ENCODE results near the gene IFFO2.
"Not testable (repeated sequence)": the region's sequence is repeated elsewhere in the genome, so short reads cannot be mapped to it uniquely, and the experiment has no call there.

Gene IFFO2

DNA sequence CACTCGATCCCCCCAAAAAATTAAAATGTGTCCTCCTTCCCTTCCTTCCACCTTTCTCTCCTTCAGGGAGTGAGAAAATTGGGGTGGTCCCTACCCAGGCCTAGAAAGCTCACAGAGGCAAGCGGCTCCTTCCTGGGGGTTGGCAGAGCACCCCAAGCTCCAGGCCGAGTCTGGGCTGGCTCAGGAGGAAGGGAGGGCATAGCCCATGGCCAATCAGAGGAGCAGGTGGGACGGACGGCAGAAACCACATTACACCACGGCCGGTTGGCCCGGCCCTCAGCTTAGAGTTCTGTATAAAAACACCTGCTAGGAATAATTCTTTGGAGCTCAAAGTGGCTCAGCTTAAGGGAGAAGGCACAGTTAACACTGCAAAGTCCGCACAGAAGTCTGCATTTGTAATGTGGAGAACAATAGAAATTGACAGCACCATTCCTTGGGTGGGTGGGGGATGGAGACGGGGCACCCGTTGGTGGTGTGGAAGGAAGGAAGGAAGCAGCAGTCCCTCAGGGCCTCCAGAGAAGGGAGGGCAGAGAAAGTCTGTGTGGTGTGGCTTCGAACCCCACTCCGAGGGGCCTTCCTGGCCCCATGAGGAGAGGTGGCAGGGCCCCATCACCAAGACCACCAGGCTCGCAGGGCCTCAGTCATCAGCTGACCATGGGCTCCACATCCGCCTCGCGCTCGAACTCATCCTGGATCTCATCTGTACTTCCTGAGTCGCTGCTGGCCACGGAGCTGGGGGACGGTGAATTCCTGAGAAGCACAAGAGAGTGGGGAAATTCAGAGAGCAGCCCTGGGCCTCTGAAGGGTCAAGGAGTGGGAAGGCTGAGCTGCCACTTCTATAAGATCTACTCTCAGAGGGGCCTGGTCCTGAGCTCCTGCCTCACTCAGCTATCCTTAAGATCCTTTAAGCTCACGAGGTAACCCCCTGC, 48.3 kb downstream of the IFFO2 start:
- no peak for DNase-seq
- in situ Hi-C loops (cut with MboI; ENCODE audit: low pct_unique_long_range_greater_than_20kb, low sequenced_read_pairs) = loop anchor here (25.0 kb wide), 1 partner anchor 179 kb away; no protein-coding TSS in a partner anchor

DNA sequence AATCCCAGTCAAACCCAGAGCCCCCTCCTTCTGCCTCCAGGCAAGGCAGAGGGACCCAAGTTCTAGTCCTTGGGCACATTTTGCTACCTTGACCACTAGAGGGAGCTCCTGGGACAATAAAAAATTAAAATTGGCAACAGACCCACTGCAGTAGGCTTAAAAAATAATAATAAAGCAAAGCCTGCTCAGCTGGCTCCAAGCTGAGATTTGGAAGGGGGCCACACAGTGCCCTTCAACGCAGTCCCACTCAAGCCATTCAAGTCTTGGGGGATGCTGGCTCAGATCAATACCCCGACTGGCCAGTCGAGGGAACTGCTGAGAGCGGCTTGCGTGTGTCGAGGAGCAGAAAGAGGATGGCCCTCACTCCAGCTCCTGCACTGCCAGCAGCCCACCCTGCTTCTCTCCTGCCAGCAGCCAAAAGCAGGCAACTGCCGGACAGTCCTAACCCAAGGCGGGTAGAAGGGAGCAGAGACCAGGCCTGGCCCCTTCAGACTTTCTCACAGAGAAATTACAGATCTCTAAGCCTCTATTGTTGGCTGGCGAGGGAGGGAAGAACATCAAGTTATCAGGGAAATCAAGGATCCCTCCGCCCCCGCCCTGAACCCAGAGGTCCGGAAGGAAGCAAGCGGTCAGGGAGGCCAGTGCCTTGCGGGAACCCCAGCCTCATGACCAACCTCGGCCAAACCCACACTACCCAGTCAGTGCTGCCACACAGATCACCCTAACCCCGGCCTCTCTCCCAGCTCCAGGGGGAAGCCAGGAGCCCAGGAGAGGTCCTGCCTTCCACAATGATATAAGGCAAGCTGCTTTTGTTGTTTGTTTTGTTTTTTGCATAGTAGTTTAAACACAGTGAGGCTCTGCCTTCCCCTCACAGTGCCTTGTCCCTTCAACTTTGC, 49.2 kb downstream of the IFFO2 start:
- DNase-seq = peak; percentile 80
- in situ Hi-C loops (cut with MboI; ENCODE audit: low pct_unique_long_range_greater_than_20kb, low sequenced_read_pairs) = loop anchor here (25.0 kb wide), 1 partner anchor 180 kb away; no protein-coding TSS in a partner anchor

DNA sequence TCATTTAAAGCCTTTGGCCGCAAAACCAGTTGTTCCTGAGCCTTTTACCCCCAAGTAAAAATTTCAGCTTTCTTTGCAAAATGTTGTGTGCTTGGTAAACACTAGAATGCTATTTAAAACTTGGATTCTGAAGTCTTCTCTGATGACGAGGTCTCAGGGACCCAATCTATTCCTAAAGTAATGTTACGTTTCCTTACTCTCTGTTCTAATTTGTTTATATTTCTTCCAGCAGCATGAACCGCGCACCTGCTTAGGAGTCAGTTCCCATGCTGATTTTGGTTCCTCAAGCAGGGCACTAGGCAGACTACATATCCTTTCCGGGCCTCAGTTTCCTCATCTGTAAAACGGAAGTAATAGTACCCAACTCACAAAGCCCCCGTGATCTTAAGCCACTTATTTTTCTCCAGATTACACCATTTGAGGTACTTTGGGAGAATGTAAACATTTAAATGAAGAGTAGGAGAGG, 53.2 kb downstream of the IFFO2 start:
- DNase-seq = no peak
- in situ Hi-C loops (cut with MboI; ENCODE audit: low pct_unique_long_range_greater_than_20kb, low sequenced_read_pairs) = loop anchor here (25.0 kb wide), 1 partner anchor 184 kb away; no protein-coding TSS in a partner anchor

DNA sequence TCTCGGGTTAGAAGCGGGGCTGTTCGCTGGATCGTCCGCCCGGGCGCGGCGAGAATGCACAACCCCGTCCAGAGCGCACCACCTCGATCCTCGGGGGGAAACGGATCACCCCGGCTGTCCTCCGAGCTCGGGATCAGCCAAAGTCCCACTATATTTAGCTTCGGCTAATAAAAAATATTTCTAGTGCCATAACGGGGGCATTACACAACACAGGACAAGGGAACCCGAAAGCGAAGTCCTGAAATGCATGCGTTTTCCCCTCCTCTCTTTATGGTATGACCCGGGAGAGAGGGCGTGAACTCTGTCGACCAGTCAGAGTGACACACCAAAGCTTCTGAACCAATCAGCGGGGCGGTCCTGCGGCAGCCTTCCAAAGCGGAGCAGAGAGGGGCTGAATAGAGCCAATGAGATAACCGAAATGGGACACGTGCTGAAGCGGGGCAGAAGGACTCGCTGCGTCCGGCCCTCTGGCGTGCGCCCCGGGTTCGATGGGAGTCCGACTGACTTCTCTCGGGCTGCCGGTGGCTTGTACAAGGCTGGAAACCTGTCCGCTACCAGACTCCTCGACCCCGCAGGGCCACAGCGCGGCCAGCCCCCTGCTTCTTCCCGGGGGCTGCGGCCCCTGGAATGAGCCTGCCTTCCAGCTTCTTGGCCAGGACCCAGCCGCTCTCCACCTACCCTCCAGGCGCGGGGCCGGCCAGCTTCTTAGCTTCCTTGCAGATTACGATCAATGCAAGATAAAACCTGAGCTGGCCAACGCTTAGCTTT, 53.8 kb downstream of the IFFO2 start, which contains the start of gene ALDH4A1:
ALDH4A1 (minus strand) TSS at position 33 of the 768 bp plus-strand sequence; CDS start at position 1, 32 bp downstream.
- in situ Hi-C loops (cut with MboI; ENCODE audit: low pct_unique_long_range_greater_than_20kb, low sequenced_read_pairs) = loop anchor here (25.0 kb wide), 1 partner anchor 185 kb away; no protein-coding TSS in a partner anchor
- DNase-seq = peak; percentile 96

DNA sequence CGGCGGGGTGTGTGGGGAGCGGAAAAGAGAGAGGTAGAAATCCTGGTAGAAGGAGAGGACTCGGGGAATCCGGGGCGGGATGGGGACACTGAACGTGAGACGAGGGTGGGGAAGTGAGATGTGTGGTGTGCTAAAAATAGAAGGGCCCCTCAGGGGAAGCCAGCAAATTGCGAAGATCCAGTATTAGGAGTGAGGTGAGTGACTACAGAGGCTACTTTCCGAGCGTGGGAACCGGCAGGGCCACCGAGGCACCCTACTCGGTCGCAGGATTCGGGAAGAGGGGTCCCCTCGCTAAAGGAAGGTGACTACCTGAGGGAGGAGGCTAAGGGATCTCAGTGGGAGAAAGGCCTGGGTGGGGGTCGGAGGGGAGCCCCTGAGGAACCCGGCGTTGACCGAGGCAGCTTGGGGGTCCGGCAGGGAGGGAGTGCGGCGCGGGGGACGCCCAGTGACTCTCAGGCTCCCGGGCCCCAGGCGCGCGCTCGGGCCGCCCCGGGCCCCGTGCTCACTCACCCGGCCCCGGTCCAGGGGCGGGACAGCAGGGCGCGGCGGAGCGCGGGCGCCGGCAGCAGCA, 54.4 kb downstream of the IFFO2 start:
- DNase-seq = peak; percentile 24
- in situ Hi-C loops (cut with MboI; ENCODE audit: low pct_unique_long_range_greater_than_20kb, low sequenced_read_pairs) = loop anchor here (25.0 kb wide), 1 partner anchor 185 kb away; no protein-coding TSS in a partner anchor

DNA sequence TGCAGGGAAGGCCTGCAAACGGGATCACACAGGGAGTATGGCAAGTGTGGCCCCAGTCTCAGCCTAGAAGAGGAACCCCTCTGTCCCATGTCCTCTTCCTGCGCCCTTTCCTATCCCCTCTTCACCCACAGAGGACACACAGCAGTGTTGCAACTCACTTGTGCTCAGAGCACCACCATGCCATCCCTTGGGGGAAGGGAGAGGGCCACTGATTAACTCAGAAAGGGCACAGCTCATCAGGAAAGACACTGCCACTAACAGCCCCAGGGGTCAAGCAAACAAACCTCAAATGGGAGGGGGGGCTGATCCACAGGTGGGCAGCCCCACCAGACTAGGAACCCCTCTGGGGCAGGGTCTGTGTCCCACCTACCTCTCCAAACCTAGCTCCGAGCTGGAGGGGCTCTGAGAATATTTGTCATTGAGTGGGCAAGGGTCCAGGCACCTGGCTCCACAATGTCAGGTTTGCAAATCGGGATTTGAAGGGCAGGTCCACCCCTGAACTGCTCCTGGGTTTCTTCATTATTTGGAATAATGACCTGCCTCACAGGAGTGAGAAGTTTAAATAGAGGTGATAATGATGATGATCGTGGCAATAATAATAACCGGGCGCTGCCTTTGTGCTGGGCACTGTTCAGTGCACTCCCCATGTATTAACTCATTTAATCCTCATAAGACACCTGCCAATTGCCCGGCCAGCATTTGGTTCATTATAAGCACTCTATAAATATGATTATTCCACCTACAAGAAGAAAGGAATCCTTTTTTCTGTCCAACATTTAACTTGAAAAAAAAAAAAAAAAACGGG, 55.1 kb downstream of the IFFO2 start:
- no peak for DNase-seq
- in situ Hi-C loops (cut with MboI; ENCODE audit: low pct_unique_long_range_greater_than_20kb, low sequenced_read_pairs) = loop anchor here (25.0 kb wide), 1 partner anchor 186 kb away; no protein-coding TSS in a partner anchor

DNA sequence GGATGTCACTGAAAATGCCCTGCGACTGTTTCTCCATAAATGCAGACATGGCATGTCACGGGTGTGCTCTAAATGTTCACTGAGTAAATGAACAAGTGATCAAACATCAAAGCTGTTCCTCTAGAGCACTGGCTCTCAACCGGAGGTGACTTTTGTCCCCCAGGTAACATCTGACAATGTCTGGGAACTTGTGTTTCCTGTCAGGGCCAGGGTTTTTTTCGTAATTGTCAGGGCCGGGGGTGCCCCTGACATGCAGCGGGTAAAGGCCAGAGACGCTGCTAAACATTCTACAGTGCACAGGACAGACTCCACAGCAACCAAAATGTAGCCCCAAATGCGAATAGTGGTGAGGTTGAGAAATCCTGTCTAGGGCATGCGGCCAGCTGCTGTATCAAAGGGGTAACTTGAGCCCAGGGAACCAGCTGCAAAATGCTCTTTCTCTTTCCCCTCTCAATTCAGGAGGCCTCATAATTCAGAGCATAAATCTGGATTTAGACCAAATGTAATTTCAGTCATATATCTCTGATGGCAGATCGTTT, 56.1 kb downstream of the IFFO2 start:
- in situ Hi-C loops (cut with MboI; ENCODE audit: low pct_unique_long_range_greater_than_20kb, low sequenced_read_pairs) = loop anchor here (25.0 kb wide), 1 partner anchor 187 kb away; no protein-coding TSS in a partner anchor
- DNase-seq = no peak

DNA sequence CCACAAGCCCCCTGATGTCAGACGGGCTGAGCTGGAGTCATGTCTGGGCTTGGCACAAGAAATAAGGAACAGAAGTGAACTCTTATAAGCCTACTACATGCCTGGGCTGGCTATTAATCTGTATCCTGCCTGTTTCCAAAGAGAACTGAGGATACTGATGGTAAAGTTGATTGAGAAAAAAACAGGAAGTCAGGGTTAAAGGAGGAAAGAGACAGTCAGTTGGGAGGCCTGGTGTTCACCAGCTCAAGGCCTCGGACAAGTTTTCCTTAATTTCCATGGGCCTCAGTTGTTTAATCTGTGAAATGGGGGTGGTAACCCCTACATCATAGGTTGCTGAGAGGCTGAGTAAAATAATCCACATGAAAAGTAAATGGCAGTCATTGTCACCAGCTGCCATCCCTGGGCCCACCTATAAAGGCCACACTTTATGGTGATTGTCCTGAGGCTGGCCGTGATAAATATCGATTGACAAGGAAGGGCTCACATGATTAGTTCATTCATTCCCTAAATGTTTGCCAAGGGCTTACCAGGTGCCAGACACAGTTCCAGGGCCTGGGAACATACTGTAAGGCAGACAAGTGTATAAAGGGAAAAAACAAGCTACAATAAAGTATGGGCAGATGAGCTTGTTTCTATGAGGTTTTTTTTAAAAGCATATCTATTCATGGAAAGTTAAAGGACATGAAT, 57.0 kb downstream of the IFFO2 start:
- in situ Hi-C loops (cut with MboI; ENCODE audit: low pct_unique_long_range_greater_than_20kb, low sequenced_read_pairs) = loop anchor here (25.0 kb wide), 1 partner anchor 188 kb away; no protein-coding TSS in a partner anchor

DNA sequence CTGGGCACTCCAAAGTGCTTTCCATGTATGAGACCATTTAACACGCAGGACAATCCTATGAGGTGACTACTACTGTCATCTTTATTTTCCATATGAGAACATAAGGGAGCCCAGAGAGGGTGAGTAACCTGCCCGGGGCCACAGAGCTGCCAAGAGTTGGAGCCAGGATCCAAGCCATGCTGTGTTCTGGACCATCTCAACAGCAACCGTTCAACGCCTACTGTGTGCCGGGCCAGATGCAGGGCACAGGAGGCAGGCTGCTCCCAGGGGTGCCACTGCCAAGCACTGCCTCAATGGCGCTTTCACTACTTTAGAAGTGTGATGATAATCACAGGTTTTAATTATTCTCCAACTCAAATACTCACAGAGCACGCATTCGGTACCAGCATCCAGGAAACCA, 57.9 kb downstream of the IFFO2 start:
- in situ Hi-C loops (cut with MboI; ENCODE audit: low pct_unique_long_range_greater_than_20kb, low sequenced_read_pairs) = no loop called here
- no peak for DNase-seq

More for the DNA sequence above, 57.0 kb downstream of the IFFO2 start:
- DNase-seq = peak; percentile 53

DNA sequence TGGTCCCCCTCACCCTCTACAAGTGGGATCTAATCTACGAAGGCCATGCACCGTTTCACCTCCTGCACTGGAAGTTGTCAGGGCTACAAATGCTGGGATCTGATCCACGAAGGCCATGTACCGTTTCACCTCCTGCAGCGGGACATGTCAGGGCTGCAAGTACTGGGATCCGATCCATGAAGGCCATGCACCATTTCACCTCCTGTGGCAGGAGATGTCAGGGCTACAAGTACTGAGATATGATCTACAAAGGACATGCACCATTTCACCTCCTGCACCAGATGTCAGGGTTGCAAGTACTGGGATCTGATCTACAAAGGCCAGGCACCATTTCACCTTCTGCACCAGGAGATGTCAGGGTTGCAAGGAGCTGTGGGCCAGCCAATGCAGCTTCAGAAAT, 61.2 kb downstream of the IFFO2 start:
- in situ Hi-C loops (cut with MboI; ENCODE audit: low pct_unique_long_range_greater_than_20kb, low sequenced_read_pairs) = no loop called here

DNA sequence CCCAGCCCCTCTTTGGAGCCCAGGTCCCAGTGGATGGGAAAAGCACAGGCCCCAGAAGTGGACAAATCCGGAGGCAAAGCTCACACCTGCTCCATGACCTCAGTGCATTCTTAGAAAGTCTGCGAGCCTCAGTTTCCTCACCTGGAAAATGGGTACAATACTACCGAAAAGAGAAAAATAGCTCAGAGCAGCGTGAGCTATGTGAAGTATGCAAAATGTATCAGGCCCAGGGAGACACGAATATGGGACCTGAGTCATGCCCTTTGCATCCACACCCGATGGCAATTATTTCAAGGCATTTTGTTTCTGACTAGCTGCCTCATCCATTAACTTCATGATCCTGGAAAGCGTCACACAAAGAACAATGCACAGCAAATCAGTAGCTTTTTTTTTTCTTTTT, 63.4 kb downstream of the IFFO2 start:
- DNase-seq = no peak
- in situ Hi-C loops (cut with MboI; ENCODE audit: low pct_unique_long_range_greater_than_20kb, low sequenced_read_pairs) = no loop called here

More for the DNA sequence above, 61.2 kb downstream of the IFFO2 start:
- no peak for DNase-seq

DNA sequence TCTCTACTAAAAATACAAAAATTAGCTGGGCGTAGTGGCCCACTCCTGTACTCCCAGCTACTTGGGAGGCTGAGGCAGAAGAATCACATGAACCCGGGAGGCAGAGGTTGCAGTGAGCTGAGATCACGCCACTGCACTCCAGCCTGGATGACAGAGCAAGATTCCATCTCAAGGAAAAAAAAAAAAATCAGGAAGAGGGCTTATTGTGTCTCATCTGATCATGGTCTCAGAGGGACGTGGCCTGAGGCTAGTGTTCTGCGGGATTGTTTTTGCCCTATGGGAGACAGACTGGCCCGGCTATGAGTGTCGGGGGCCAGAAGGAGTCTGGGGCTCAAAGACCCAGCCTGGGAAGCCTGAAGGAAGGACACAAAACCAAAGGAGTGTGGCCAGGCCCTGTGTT, 64.6 kb downstream of the IFFO2 start:
- DNase-seq; in situ Hi-C loops (cut with MboI; ENCODE audit: low pct_unique_long_range_greater_than_20kb, low sequenced_read_pairs): not testable (repeated sequence)

DNA sequence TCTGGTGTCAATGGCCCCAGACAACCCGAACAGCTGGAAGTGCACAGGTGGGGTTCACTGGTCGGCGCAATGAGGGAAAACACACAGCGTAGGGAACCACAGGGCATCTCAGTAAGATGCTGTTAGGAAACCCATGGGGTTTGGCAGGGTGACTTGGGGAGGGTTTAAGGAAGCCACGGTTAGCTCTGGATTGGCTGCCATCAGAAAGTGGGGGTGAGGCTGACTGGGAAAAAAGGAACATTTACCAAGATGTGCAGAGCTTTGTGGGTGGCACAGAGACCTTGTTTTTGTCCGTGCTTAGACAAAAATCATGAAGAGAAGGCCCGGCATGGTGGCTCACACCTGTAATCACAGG, 65.1 kb downstream of the IFFO2 start:
- no peak for DNase-seq
- in situ Hi-C loops (cut with MboI; ENCODE audit: low pct_unique_long_range_greater_than_20kb, low sequenced_read_pairs) = no loop called here

DNA sequence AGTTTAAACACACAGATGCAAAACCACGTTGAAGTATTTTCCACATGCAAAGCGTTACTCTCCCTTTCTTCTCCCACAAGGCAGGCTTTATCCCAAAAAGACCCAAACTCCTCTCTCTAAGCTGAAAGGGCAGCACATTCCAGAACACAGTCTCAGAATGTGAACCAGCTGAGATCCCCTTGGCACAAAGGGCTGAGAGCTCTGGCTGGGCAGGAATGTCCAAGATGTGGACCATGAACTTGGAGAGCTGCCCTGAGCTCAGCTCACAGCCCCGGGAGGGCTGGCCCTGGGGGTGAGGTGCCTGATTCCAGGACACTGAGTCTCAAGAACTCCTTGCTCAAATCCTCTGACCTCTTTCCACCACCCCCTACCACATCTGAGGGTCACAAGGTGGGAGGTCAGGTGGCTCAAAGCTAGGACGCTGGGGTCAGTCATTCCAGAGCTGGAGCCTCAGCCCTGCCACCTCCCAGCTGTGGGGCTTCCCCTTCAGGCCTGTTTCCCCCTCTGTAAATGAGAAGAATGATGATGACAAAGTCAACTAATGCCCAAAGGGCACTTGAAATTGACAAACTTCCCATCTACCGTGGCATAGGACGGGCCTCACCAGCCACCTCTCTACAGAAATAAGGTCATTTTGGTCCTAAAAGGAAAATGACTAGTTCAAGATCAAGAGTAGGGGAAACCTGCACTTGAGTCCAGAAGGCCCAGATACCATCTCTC, 65.6 kb downstream of the IFFO2 start:
- no peak for DNase-seq
- in situ Hi-C loops (cut with MboI; ENCODE audit: low pct_unique_long_range_greater_than_20kb, low sequenced_read_pairs) = no loop called here

DNA sequence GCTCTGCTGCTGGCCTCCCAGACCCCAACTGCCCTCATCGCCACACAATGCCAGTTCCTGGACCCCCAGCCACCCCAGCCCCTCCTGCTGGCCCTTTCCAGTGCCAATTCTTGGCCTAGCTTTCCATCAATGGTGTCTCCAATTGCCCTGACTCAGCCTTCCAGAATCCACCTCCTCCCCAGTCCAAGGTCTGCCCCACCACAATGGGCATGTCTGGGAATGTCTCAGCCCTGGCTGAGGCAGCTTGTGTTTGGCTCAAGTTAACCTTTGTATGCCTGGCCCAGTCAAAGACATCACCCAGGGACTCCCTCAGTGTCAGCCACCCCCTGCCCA, 70.5 kb downstream of the IFFO2 start:
- in situ Hi-C loops (cut with MboI; ENCODE audit: low pct_unique_long_range_greater_than_20kb, low sequenced_read_pairs) = no loop called here
- DNase-seq = no peak

DNA sequence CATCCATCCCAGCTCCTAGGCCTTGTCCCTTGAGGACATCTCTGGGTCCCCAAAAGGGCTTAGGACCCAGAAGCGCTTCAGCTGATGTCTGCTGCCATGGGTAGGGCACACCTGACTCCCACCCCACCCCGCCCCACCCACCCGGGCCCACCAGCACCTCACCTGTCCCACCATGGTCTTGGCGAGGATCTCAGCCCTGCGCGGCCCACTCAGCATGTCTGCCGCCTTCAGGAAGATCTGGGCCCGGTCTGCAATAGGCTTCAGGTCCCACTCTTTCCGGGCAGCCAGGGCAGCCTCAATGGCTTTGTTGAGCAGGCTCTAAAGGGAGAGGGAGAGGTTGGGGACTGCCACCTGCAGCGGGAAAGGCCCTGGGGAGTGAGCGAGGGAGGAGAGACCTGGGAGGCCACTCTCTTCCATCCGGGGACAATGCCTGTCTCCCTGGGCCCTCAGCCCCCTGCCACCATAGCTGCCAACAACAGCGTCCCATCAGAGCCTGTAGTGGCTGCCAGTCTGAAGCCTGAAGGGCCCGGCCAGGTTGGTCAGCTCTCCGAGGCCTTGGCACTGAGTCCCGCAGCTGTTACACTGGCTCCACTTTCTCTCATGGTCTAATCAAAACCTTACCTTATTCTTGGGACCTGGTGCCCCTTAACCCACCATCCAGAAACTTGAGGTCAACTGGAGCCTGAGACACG, 71.0 kb downstream of the IFFO2 start:
- in situ Hi-C loops (cut with MboI; ENCODE audit: low pct_unique_long_range_greater_than_20kb, low sequenced_read_pairs) = no loop called here
- no peak for DNase-seq

All from KBM-7 (cell line).